Measurements from ENCODE around the gene CD79A.

GRCh38 chr19:41926028-41926762, 49.1 kb downstream of the CD79A start:
- no peak for TF ChIP-seq CTCF (IDR thresholded peaks at IDR 0.05)
- no peak for TF ChIP-seq POLR2A (IDR thresholded peaks at IDR 0.05)

Data from right lobe of liver (tissue), 4 donors.